Motor neuron (in vitro differentiated cells): ENCODE results near the gene KLHDC1. TPM values are rescaled to one million over a fixed set of nuclear protein-coding genes. Genes with fewer than 3 reads are reported as not detected.
"Not testable (repeated sequence)": the region's sequence is repeated elsewhere in the genome, so short reads cannot be mapped to it uniquely, and the experiment has no call there.

Source experiments
- ATAC-seq, 8 experiments: fragments of 200-7000 bp; cut with Tn5 transposase; replicated peaks in 6 of 8; 2 replicates each; pipeline ENCODE4 v1.8.0; 2021; ENCODE audit warnings: mild to moderate bottlenecking in 8 of 8, moderate library complexity in 8 of 8
- H3K27ac ChIP-seq, 2 donors: fragments of 250-450 bp; sonication (Bioruptor Pico); 2 replicates each; pipeline ENCODE4 v1.9.0; 2021; ENCODE audit warnings: antibody characterized with exemption in 2 of 2, mild to moderate bottlenecking in 2 of 2, moderate library complexity in 1 of 2
- H3K4me1 ChIP-seq, 2 donors: fragments of 250-450 bp; sonication (Bioruptor Pico); replicated peaks in 1 of 2; 2 replicates each; pipeline ENCODE4 v1.6.1; 2021; ENCODE audit warnings: antibody characterized with exemption in 2 of 2, mild to moderate bottlenecking in 2 of 2, moderate library complexity in 1 of 2
- H3K4me3 ChIP-seq, 5 donors: fragments of 250-450 bp; sonication (Bioruptor Pico); 2 replicates each; pipeline ENCODE4 v1.9.0; 2021; ENCODE audit warnings: antibody characterized with exemption in 5 of 5, mild to moderate bottlenecking in 5 of 5, moderate library complexity in 4 of 5
- WGBS, 10 experiments: fragments of 450-650 bp; shearing (Covaris generic); methylation state at CpG; one replicate each; pipeline ENCODE4 v1.0.0; 2022; 5-methylcytosine and 5-hydroxymethylcytosine counted together
- in situ Hi-C, 9 experiments: fragments of 400-800 bp; cut with MboI; loops; one replicate each; pipeline ENCODE4 v1.15.0; 2021; ENCODE audit warnings: low sequenced_read_pairs in 9 of 9, low pct_unique_long_range_greater_than_20kb in 2 of 9; ENCODE audit not compliant: unreplicated experiment in 9 of 9
- total RNA-seq, 8 experiments: library from RNA; unstranded; fragments of 300-600 nt; gene quantifications; 2 replicates each; pipeline versions ENCODE4 v1.2.3 to v1.2.4, GENCODE V29; 2022

The KLHDC1 gene, protein sequence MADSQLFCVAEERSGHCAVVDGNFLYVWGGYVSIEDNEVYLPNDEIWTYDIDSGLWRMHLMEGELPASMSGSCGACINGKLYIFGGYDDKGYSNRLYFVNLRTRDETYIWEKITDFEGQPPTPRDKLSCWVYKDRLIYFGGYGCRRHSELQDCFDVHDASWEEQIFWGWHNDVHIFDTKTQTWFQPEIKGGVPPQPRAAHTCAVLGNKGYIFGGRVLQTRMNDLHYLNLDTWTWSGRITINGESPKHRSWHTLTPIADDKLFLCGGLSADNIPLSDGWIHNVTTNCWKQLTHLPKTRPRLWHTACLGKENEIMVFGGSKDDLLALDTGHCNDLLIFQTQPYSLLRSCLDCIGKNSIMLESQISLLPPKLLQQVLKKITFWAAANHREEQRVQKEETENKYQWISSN
- 1 to 10 TPM; 1.3 to 3.2 (median 2.8) TPM for total RNA-seq

DNA sequence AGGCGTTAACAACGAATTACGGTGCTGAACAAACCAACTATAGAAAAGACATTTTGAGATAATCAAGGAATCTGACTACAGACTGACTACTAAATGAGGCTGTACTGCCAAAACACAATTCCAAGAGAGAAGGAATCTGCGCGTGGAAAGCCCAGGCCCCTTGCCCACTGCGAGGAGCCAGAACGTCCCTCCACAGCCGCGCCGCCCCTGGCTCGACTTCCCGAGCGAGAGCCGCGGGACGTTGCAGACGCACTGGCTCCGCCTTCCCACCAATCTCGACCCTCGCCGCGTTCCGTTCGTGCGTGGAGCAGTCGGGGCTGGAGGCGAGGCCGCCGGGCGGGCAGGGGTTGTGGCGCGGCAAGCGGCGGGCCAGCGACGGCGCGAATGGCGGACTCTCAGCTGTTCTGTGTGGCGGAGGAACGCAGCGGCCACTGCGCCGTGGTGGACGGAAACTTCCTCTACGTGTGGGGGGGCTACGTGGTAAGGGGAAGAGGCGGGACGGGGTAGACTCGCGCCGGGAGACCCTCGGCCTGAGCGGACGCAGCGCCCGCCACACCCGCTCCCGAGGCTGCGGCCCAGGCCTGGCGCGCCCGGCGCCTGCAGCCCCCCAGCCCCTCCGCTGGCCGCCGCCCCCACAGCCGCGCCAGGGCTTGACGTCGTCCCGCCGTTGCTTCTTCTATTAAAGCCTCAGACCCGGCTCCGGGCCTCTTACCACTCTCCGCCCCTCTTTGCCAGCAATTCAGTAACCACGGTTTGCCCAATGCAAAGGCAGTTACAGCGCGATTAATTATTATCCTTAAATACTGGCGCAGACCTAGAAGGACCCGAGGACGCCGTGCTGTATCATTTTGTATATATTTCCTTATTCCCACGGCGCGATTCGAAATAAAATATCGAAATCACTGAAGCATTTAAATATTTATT, at the start of gene KLHDC1:
KLHDC1 (plus strand) TSS at position 310 of the 924 bp plus-strand sequence; CDS start at position 385, 75 bp downstream.
- peak within 1 kb of the TSS; percentile 55 to 65 (median 58) for H3K4me3 ChIP-seq
- peak; percentile 73 to 86 (median 80) for ATAC-seq
- whole genome bisulfite sequencing, 10 experiments, result 0 to 29% (median 14%) methylated on average over 6 to 23 of the region's 88 CpGs
- in situ Hi-C loops, result no loop called here
- peaks cover 4 to 8% of the 10 kb centered on the region in 2 donors for H3K4me1 ChIP-seq
- H3K27ac ChIP-seq, result peak within 1 kb of the TSS; percentile 89 to 92

DNA sequence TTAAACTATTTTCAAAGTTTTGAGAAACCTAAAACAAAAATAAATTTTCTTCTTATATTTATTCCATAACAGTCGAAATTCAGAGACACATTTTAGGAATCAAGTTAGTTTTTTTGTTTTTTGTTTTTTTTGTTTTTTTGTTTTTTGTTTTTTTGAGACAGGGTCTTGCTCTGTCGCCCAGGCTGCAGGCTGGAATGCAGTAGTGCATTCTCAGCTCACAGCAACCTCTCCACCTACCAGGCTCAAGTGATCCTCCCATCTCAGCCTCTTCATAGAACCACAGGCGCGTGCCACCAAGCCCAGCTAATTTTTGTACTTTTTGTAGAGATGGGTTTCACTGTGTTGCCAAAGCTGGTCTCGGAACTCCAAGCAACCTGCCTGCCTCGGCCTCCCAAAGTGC, 39.4 kb upstream of the KLHDC1 start:
- ATAC-seq, result no peak
- Histone ChIP-seq H3K4me1 (no peaks in the 10 kb centered on the region), H3K4me3 (no peak overlapping the region), H3K27ac (no peak overlapping the region)
- in situ Hi-C loops, result no loop called here
- WGBS, 10 experiments, result 92 to 100% (median 95%) methylated on average over 1 to 6 of the region's 6 CpGs; no CpG with 5 or more reads in 1 of the 10 experiments

DNA sequence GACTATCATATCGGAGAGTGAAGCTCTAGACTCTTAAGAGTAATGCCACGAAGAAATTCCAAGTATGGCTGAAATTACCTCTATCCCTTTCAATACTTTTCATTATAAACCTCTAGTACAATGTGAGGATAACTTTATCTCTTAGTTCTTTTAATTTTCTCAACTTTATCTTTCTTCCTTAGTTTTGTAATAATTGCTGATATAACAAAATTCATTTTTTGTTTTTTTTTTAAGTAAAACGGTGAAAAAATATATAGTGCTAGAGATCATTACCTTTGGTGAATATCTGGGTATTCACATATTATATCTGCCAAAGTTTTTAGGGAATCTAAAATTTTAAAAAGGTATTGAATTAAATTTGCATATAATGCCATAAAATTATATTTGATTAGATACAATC, 38.4 kb upstream of the KLHDC1 start:
- no peak overlapping the region for H3K4me3 ChIP-seq
- H3K4me1 ChIP-seq, result no peaks in the 10 kb centered on the region
- no peak for ATAC-seq
- in situ Hi-C loops, result no loop called here
- no peak overlapping the region for H3K27ac ChIP-seq
- WGBS, 10 experiments, result 80 to 100% (median 100%) methylated on average over 2 to 3 of the region's 3 CpGs

DNA sequence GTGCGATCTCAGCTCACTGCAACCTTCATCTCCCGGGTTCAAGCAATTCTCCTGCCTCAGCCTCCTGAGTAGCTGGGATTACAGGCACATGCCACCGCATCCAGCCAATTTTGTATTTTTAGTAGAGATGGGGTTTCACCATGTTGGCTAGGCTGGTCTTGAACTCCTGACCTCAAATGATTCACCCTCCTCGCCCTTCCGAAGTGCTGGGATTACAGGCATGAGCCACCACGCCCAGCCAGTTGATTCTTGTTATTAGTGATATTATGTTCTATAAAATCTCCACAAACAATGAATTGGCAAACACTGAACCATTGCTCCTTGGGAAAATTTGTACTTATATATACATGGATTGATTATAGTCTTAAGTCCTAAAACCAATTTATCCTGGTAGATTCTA, 35.4 kb upstream of the KLHDC1 start:
- ATAC-seq, result peak in 2 of 8 experiments; percentile 26 to 48
- 79 to 100% (median 95%) methylated on average over 1 to 5 of the region's 6 CpGs; no CpG with 5 or more reads in 3 of the 10 experiments for WGBS, 10 experiments
- H3K4me1 ChIP-seq, H3K4me3 ChIP-seq, in situ Hi-C loops, H3K27ac ChIP-seq: not testable (repeated sequence)

DNA sequence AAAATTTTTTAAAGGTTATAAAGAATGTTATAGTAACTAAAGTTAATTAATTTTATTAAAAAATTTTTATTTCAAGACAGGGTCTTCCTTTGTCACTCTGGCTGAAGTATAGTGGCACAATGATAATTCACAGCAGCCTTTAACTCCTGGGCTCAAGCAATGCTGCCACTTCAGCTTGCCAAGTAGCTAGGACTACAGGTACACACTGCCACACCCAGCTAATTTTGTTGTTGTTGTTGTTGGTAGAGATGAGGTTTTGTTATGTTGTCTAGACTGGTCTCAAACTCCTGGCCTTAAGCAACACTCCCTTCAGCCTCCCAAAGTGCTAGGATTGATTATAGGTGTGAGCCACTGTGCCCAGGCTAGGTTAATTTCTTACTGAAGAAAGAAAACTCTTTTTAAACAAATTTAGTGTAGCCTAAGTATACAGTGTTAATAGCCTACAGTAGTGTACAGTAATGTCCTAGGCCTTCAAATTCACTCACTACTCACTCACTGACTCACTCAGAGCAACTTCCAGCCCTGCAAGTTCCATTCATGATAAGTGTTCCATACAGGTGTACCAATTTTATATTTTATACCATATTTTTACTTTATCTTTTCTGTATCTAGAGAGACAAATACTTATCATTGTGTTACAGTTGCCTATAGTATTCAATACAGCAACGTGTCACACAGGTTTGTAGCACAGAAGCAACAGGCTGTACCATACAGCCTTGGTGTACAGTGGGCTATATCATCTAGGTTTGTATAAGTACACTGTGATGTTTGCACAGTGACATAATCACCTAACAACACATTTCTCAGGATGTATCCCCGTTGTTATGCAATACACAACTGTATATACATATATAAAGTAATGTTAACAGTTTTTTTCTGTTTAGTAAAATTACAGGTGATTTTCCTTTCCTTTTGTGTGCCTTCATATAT, 33.1 kb upstream of the KLHDC1 start:
- H3K4me3 ChIP-seq, result no peak overlapping the region
- H3K4me1 ChIP-seq, result no peaks in the 10 kb centered on the region
- in situ Hi-C loops, result no loop called here
- no peak for ATAC-seq
- 62 to 100% (median 93%) methylated on average over 1 to 2 of the region's 2 CpGs for whole genome bisulfite sequencing, 10 experiments
- no peak overlapping the region for H3K27ac ChIP-seq

DNA sequence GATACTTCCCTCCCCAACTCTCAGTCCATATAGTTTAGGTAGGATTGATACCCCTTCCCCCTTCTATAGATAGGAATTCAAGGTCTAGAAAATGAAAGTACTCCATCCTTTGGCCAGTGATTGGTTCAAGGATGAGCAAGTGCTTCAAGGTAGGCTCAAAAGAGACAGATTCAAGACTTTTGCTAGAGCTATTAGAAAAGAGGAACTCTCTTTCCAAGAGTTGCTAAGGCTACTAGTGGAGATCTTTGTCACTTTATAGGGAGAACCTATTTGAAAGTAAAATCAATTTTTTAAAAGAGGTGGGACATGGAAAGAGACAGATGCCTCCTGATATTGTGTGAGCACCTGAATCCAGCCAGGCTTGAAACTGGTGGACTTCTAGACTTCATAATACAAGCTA, 22.4 kb upstream of the KLHDC1 start:
- ATAC-seq, result no peak
- Histone ChIP-seq H3K4me3 (no peak overlapping the region), H3K4me1 (no peaks in the 10 kb centered on the region), H3K27ac (no peak overlapping the region)
- in situ Hi-C loops, result no loop called here

DNA sequence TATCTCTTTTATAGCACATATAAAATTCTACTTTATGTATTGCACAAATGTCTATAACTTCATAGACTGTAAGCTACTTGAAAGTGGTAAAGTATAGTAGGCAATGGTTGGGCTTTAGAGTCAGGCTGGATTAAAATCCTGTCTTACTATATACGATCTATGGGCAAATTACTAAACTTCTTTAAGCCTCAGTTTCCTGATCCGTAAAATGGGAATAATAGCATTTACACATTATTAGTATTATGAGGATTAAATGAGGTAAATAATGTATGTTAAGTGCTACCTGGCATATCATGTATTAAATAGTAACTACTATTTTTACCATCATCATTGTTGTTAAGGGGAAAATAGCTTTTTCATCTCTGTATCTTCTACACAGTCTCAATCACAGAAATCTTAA, 19.3 kb upstream of the KLHDC1 start:
- no peak overlapping the region for H3K27ac ChIP-seq
- H3K4me3 ChIP-seq, result no peak overlapping the region
- no peaks in the 10 kb centered on the region for H3K4me1 ChIP-seq
- in situ Hi-C loops, result no loop called here
- no peak for ATAC-seq
- WGBS, 10 experiments, result 90 to 100% (median 100%) methylated on average over 1 to 2 of the region's 2 CpGs; no CpG with 5 or more reads in 1 of the 10 experiments

DNA sequence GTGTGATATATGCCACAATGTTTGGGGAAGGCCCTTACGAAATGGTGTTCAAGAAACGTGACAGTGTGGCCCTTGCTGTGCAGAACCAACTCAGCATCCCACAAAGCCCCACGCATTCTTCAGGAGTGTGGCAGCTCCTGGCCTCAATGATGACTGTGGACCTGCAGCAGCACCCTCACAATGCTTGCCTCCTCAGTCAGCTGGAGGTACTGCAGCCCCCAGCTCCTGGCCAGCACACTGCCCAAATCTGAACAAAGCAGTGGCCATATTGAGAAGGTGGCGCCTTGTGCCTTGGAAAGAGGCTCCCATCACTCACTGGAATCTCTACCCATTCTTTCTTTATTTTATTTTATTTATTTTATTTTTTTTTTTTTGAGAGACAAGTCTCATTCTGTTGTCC, 15.3 kb upstream of the KLHDC1 start:
- no peaks in the 10 kb centered on the region for H3K4me1 ChIP-seq
- no peak overlapping the region for H3K4me3 ChIP-seq
- ATAC-seq, result peak in 1 of 8 experiments; percentile 44
- 86 to 100% (median 100%) methylated on average over 1 to 2 of the region's 4 CpGs; no CpG with 5 or more reads in 4 of the 10 experiments for WGBS, 10 experiments
- no peak overlapping the region for H3K27ac ChIP-seq
- in situ Hi-C loops, result no loop called here

DNA sequence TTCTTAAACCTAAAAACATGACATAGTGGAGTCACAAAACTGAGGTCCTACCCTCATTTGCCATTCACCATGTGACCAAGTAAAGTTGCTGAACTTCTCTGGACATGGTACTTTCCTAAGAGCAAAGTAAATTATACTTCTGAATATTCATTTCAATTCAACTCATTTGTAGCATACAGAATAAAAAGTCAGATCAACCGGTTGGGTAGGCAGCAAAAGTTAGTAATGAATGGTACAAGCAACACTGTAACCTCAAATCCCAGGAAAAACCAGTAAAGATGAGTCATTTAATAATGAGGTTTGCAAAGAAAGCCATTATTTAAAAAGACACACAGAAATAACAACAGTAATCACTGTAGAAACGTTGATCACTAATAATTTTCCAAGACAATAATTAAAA, 13.6 kb upstream of the KLHDC1 start:
- H3K4me1 ChIP-seq, result no peaks in the 10 kb centered on the region
- in situ Hi-C loops, result no loop called here
- no peak overlapping the region for H3K4me3 ChIP-seq
- no peak overlapping the region for H3K27ac ChIP-seq
- WGBS, 10 experiments, result 8 to 100% (median 80%) methylated on average over 2 of the region's 2 CpGs; no CpG with 5 or more reads in 1 of the 10 experiments
- ATAC-seq, result no peak

DNA sequence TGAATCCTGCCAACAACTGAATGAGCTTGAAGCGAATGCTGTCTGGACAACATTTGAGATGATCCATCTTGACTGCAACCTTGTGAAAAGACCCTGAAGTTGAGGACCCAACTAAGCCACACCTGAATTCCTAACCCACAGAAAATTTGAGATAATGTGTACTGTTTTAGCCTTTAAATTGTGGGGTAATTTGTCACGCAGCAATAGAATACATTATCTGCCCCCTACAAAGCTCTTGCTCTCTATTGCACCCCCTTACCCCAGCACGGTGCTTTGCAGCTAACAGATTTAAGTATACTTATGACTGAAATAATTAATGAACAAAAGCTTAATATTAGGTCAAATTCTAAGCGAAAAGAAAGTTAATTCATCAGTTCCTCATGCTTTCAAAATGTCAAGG, 6.5 kb upstream of the KLHDC1 start:
- no peak for ATAC-seq
- H3K27ac ChIP-seq, result no peak overlapping the region
- in situ Hi-C loops, result no loop called here
- 62 to 100% (median 90%) methylated on average over 2 to 4 of the region's 4 CpGs; no CpG with 5 or more reads in 1 of the 10 experiments for WGBS, 10 experiments
- no peak overlapping the region for H3K4me3 ChIP-seq
- peaks cover 0 to 3% of the 10 kb centered on the region in 2 donors for H3K4me1 ChIP-seq

DNA sequence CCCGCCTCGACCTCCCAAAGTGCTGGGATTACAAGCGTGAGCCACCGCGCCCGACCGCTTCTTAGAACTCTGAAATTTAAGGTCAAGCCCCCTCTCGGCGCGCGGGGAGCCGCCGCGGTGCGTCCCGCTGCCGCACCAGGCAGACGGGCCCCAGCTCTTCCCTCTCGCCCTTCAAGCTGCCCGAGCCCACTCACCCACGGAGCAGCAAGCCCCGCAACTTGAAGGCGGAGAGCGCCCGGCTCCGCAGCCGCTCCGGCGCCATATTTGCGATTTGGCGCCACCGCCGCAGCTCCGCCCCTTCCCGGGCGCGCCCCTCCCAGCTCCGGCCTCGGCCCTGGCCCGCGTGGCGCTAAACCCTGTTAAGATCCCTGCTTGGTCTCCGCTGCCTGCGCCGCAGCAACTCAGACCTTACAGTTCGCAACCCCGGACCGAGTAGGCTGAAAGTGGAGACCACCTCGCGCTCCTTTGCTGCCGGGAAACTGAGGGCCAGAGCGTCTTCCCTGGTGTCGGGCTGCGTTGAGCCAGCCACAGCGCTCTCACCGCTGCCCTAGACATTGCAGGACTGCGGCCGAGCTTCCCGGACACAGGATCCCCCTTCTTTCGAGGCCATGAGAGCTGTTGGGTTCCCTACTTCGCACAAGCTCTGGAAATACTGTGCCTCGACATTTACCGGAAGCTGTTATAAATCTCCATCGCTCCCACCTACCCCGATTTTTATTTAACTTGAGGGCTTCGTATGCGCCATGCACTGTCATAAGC, 4.8 kb upstream of the KLHDC1 start, which contains the start of gene POLE2:
POLE2 (minus strand) TSS at position 273 of the 759 bp plus-strand sequence; CDS start at position 262, 11 bp downstream.
- ATAC-seq, result peak; percentile 61 to 89 (median 85)
- Histone ChIP-seq H3K4me3 (peak within 1 kb of the TSS; percentile 59 to 79 (median 66)), H3K4me1 (peaks cover 3 to 4% of the 10 kb centered on the region in 2 donors), H3K27ac (peak within 1 kb of the TSS; percentile 70 to 87)
- in situ Hi-C loops, result no loop called here
- 0 to 30% (median 5%) methylated on average over 1 to 30 of the region's 67 CpGs; no CpG with 5 or more reads in 3 of the 10 experiments for WGBS, 10 experiments

DNA sequence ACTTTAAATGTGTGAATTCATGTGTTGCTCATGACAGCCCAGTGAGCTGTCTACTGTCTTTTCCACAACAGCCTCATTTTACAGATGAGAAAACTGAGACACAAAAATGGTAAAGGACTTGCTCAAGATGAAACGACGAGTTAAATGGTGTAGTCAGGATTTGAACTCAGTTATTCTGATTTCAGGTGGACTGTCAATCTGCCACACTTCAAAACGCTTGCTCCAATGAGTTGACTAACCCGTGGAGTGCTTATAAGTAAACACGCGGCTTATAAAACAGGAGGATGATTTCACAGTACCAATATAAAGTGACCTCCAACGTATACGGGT, 4.3 kb upstream of the KLHDC1 start:
- Histone ChIP-seq H3K4me3 (peak overlapping the region in 3 of 5 donors; percentile 60 to 79 (median 66)), H3K27ac (peak overlapping the region; percentile 70 to 87), H3K4me1 (peaks cover 3 to 4% of the 10 kb centered on the region in 2 donors)
- ATAC-seq, result no peak
- in situ Hi-C loops, result no loop called here
- WGBS, 10 experiments, result 88 to 100% (median 98%) methylated on average over 1 to 8 of the region's 8 CpGs; no CpG with 5 or more reads in 1 of the 10 experiments
